ENCODE results near the gene FN1.
"Not testable (repeated sequence)": the region's sequence is repeated elsewhere in the genome, so short reads cannot be mapped to it uniquely, and the experiment has no call there.

Gene FN1

GRCh38 chr2:215365184-215365658 is 70.6 kb downstream of the FN1 start:
- no peak for DNase-seq (ENCODE audit: low read depth, low spot score)

GRCh38 chr2:215364157-215365155 is 71.4 kb downstream of the FN1 start:
- DNase-seq (ENCODE audit: low read depth, low spot score): no peak

- no peak for DNase-seq (ENCODE audit: low read depth, low spot score)
These were observed 72.3 kb downstream of the FN1 start for GRCh38 chr2:215363461-215364156.

- no peak for DNase-seq (ENCODE audit: low read depth, low spot score)
These were observed 72.8 kb downstream of the FN1 start for GRCh38 chr2:215363039-215363438.

- no peak for DNase-seq (ENCODE audit: low read depth, low spot score)
These were observed 73.3 kb downstream of the FN1 start for GRCh38 chr2:215362562-215362904.

GRCh38 chr2:215361876-215362561 is 73.8 kb downstream of the FN1 start:
- no peak for DNase-seq (ENCODE audit: low read depth, low spot score)

- no peak for DNase-seq (ENCODE audit: low read depth, low spot score)
These were observed 74.5 kb downstream of the FN1 start for GRCh38 chr2:215361211-215361875.

- no peak for DNase-seq (ENCODE audit: low read depth, low spot score)
These were observed 75.3 kb downstream of the FN1 start for GRCh38 chr2:215360596-215360995.

GRCh38 chr2:215360059-215360458 is 75.8 kb downstream of the FN1 start:
- not testable (repeated sequence) for DNase-seq (ENCODE audit: low read depth, low spot score)

GRCh38 chr2:215359576-215359922 is 76.3 kb downstream of the FN1 start:
- no peak for DNase-seq (ENCODE audit: low read depth, low spot score)

GRCh38 chr2:215358891-215359575 is 76.8 kb downstream of the FN1 start:
- DNase-seq (ENCODE audit: low read depth, low spot score): no peak

- DNase-seq (ENCODE audit: low read depth, low spot score): no peak
These were observed 77.5 kb downstream of the FN1 start for GRCh38 chr2:215358312-215358845.

- DNase-seq (ENCODE audit: low read depth, low spot score): no peak
These were observed 78.2 kb downstream of the FN1 start for GRCh38 chr2:215357660-215358059.

- DNase-seq (ENCODE audit: low read depth, low spot score): no peak
These were observed 78.9 kb downstream of the FN1 start for GRCh38 chr2:215356948-215357461.

- no peak for DNase-seq (ENCODE audit: low read depth, low spot score)
These were observed 79.4 kb downstream of the FN1 start for GRCh38 chr2:215356334-215356947.

- no peak for DNase-seq (ENCODE audit: low read depth, low spot score)
These were observed 80.1 kb downstream of the FN1 start for GRCh38 chr2:215355801-215356200.

GRCh38 chr2:215354771-215355695 is 80.8 kb downstream of the FN1 start:
- no peak for DNase-seq (ENCODE audit: low read depth, low spot score)

GRCh38 chr2:215352602-215353001 is 83.3 kb downstream of the FN1 start:
- DNase-seq (ENCODE audit: low read depth, low spot score): no peak

- DNase-seq (ENCODE audit: low read depth, low spot score): no peak
These were observed 88.0 kb downstream of the FN1 start for GRCh38 chr2:215347878-215348277.
